PC-9 (cell line): ENCODE measurements around the gene OPRM1. TPM values are rescaled to one million over a fixed set of nuclear protein-coding genes. Genes with fewer than 3 reads are reported as not detected.

Source experiments
- BruUV-seq: library from RNA; stranded (reverse); fragments of 400-500 nt; replicated peaks from 2 replicates; lab custom pipeline; 2021; lab: Mats Ljungman, UMichigan
- CTCF ChIA-PET: fragments of 300-600 bp; sonication (Branson Sonifier 250); formaldehyde crosslinking; loops from one replicate; lab custom pipeline; 2022; ENCODE audit warnings: antibody characterized with exemption; lab: Charles Lee
- POLR2A ChIA-PET: fragments of 300-600 bp; sonication (Branson Sonifier 250); formaldehyde crosslinking; loops from one replicate; lab custom pipeline; 2022; ENCODE audit warnings: antibody characterized with exemption; ENCODE audit not compliant: unreplicated experiment; lab: Charles Lee
- DNase-seq, 2 experiments: peaks; one replicate each; pipeline versions ENCODE4 v3.0.0 to v3.0.0-alpha.2; 2015 to 2022; ENCODE audit warnings: mixed read lengths in 1 of 2
- H2AFZ ChIP-seq: fragments of 200-600 bp; sonication (generic); 2 replicates; pipeline ENCODE4 v1.8.1; 2017; ENCODE audit warnings: antibody characterized with exemption
- H3F3A ChIP-seq: fragments of 200-600 bp; sonication (generic); 2 replicates; pipeline ENCODE4 v1.8.1; 2017; ENCODE audit warnings: antibody characterized with exemption, mild to moderate bottlenecking, low read depth; ENCODE audit not compliant: insufficient read depth
- H3K27ac ChIP-seq: fragments of 200-600 bp; sonication (generic); 2 replicates; pipeline ENCODE4 v1.6.1; 2016; ENCODE audit warnings: mixed run types
- H3K27me3 ChIP-seq: fragments of 200-600 bp; sonication (generic); 2 replicates; pipeline ENCODE4 v1.6.1; 2016; ENCODE audit warnings: low read depth, mixed run types; ENCODE audit not compliant: insufficient read depth
- H3K36me3 ChIP-seq: fragments of 200-600 bp; sonication (generic); 2 replicates; pipeline ENCODE4 v1.6.1; 2016; ENCODE audit warnings: low read depth, mixed run types
- H3K4me1 ChIP-seq: fragments of 200-600 bp; sonication (generic); replicated peaks from 2 replicates; pipeline ENCODE4 v1.6.1; 2016; ENCODE audit warnings: mixed run types; ENCODE audit not compliant: insufficient read depth
- H3K4me2 ChIP-seq: fragments of 200-600 bp; sonication (generic); 2 replicates; pipeline ENCODE4 v1.6.1; 2017; ENCODE audit warnings: mixed run types
- H3K4me3 ChIP-seq: fragments of 200-600 bp; sonication (generic); 2 replicates; pipeline ENCODE4 v1.6.1; 2016; ENCODE audit warnings: mixed run types
- H3K79me2 ChIP-seq: fragments of 200-600 bp; sonication (generic); 2 replicates; pipeline ENCODE4 v1.6.1; 2017; ENCODE audit warnings: low read depth, mixed run types
- H3K9me2 ChIP-seq: fragments of 200-600 bp; sonication (generic); 2 replicates; pipeline ENCODE4 v1.8.1; 2017; ENCODE audit warnings: mild to moderate bottlenecking; ENCODE audit not compliant: insufficient read depth
- H3K9me3 ChIP-seq: fragments of 200-600 bp; sonication (generic); 2 replicates; pipeline ENCODE4 v1.8.1; 2016; ENCODE audit warnings: low read depth; ENCODE audit not compliant: insufficient read depth
- H4K20me1 ChIP-seq: fragments of 200-600 bp; sonication (generic); 2 replicates; pipeline ENCODE4 v1.8.1; 2017; ENCODE audit not compliant: insufficient read depth
- EZH2 ChIP-seq: fragments of 200-600 bp; sonication (generic); IDR thresholded peaks from 2 replicates; pipeline ENCODE4 v1.8.0; 2017; ENCODE audit warnings: antibody characterized with exemption, low read depth
- intact Hi-C: fragments of 100-400 bp; cut with micrococcal nuclease; formaldehyde crosslinking; loops from one replicate; pipeline ENCODE4 v1.10.0; 2022; ENCODE audit not compliant: unreplicated experiment
- total RNA-seq: library from RNA; stranded (reverse); gene quantifications from 2 replicates; pipeline ENCODE4 v1.2.3, GENCODE V29; 2021
- TF ChIP-seq, protein P1 (sequence below): fragments of 200-600 bp; sonication (generic); conservative IDR thresholded peaks from 2 replicates; pipeline ENCODE4 v1.6.1; 2017; ENCODE audit warnings: mixed run types, antibody characterized with exemption, mild to moderate bottlenecking, moderate library complexity

Gene OPRM1
- total RNA-seq, 1 experiment from 2014 or later: not detected

DNA sequence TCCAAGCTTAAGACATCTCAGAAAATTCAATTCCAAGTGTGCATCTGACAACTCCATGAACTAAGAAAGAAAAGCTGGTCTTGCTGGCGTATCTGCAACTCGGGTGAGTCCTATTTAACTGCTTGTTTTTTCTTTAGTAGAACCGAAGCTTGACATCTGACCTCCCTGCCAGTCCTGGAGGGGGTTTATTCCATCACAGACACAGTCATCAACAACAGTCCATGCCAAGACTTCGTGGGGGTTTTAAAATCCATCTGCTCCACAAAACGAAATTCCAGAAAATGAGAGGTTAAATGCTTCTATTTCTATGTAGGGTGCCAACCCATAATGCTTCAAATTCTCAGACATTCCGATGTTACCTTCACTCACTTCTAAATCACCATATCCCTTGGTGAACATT lies 183.7 kb downstream of the OPRM1 start:
- H3K27me3 ChIP-seq: no peaks in the 10 kb centered on the region
- H3K4me1 ChIP-seq: no peaks in the 10 kb centered on the region
- no peaks in the 10 kb centered on the region for H3K9me3 ChIP-seq
- no peaks in the 10 kb centered on the region for H3F3A ChIP-seq
- BruUV-seq: no TSS peak
- H3K36me3 ChIP-seq: no peaks in the 10 kb centered on the region
- H2AFZ ChIP-seq: no peak overlapping the region
- no peaks in the 10 kb centered on the region for H4K20me1 ChIP-seq
- ChIA-PET CTCF (no interaction called here), POLR2A (no interaction called here)
- no peaks in the 10 kb centered on the region for H3K9me2 ChIP-seq
- H3K4me2 ChIP-seq: no peak overlapping the region
- H3K27ac ChIP-seq: no peak overlapping the region
- TF ChIP-seq, protein P1, sequence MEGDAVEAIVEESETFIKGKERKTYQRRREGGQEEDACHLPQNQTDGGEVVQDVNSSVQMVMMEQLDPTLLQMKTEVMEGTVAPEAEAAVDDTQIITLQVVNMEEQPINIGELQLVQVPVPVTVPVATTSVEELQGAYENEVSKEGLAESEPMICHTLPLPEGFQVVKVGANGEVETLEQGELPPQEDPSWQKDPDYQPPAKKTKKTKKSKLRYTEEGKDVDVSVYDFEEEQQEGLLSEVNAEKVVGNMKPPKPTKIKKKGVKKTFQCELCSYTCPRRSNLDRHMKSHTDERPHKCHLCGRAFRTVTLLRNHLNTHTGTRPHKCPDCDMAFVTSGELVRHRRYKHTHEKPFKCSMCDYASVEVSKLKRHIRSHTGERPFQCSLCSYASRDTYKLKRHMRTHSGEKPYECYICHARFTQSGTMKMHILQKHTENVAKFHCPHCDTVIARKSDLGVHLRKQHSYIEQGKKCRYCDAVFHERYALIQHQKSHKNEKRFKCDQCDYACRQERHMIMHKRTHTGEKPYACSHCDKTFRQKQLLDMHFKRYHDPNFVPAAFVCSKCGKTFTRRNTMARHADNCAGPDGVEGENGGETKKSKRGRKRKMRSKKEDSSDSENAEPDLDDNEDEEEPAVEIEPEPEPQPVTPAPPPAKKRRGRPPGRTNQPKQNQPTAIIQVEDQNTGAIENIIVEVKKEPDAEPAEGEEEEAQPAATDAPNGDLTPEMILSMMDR: no peak
- TF ChIP-seq EZH2: no peak
- no peak for DNase-seq
- intact Hi-C loops: no loop called here
- H3K79me2 ChIP-seq: no peaks in the 10 kb centered on the region
- H3K4me3 ChIP-seq: no peak overlapping the region

DNA sequence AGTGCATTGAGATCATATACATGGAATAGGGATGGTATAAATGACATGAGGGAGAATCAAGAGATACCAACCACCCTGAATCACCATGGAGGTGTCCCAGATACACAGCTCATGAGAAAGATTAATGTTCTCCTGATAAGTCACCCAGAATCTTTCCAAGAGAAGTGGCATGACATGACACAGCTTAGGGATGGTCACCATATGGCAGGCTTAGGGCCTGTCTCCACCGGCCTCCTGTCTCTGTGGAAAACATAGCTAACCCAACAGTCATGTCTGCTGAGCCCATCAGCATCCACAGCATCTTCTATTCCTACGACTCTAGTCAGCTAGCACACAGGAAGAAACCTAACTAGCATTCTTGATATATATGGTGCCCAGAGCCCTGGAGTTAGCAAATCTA lies 184.3 kb downstream of the OPRM1 start:
- Histone ChIP-seq H3K4me1 (no peaks in the 10 kb centered on the region), H3K4me3 (no peak overlapping the region), H3K9me2 (no peaks in the 10 kb centered on the region), H3F3A (no peaks in the 10 kb centered on the region), H3K9me3 (no peaks in the 10 kb centered on the region), H4K20me1 (no peaks in the 10 kb centered on the region), H3K36me3 (no peaks in the 10 kb centered on the region), H3K27ac (no peak overlapping the region), H3K79me2 (no peaks in the 10 kb centered on the region), H3K4me2 (no peak overlapping the region), H2AFZ (no peak overlapping the region), H3K27me3 (no peaks in the 10 kb centered on the region)
- no peak for DNase-seq
- TF ChIP-seq, protein P1: no peak
- TF ChIP-seq EZH2: no peak
- intact Hi-C loops: no loop called here
- BruUV-seq: no TSS peak
- CTCF ChIA-PET: interaction anchor here (0.6 kb wide), 1 partner anchor 72 kb away, joined by 3 read pairs; no protein-coding TSS in a partner anchor
- POLR2A ChIA-PET: no interaction called here

DNA sequence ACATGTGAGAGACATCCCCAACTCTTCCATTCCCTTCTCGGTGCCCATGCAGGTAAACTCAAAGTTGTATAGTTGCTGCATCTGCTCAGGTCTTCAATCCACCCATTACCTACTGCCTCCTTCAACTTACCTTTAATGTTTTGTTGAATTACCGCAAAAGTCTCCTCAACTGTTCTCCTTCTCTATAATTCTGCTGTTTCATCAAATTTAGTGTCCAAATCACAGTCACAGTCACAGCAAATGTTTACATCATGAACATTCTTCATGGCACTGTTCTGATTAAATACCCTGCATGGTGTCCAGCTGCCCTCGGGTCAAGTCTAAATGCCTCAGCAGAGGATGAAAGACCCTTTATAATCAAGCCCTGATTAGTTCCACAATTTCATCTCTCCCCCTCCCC lies 187.4 kb downstream of the OPRM1 start:
- no peak for DNase-seq
- H3K79me2 ChIP-seq: no peaks in the 10 kb centered on the region
- BruUV-seq: no TSS peak
- no peaks in the 10 kb centered on the region for H3K9me3 ChIP-seq
- no peaks in the 10 kb centered on the region for H3K4me1 ChIP-seq
- H3K27me3 ChIP-seq: no peaks in the 10 kb centered on the region
- H3K36me3 ChIP-seq: no peaks in the 10 kb centered on the region
- POLR2A ChIA-PET: no interaction called here
- no peaks in the 10 kb centered on the region for H3F3A ChIP-seq
- H2AFZ ChIP-seq: no peak overlapping the region
- H3K9me2 ChIP-seq: no peaks in the 10 kb centered on the region
- no peak overlapping the region for H3K27ac ChIP-seq
- H3K4me3 ChIP-seq: no peak overlapping the region
- no peaks in the 10 kb centered on the region for H4K20me1 ChIP-seq
- no peak overlapping the region for H3K4me2 ChIP-seq
- TF ChIP-seq, protein P1: no peak
- no peak for TF ChIP-seq EZH2
- intact Hi-C loops: no loop called here
- CTCF ChIA-PET: no interaction called here
